ENCODE data around the gene ARNT2.

- TF ChIP-seq POLR2A (IDR thresholded peaks at IDR 0.05; ENCODE audit: low read length) = no peak
- no peak for TF ChIP-seq GATA1 (IDR thresholded peaks at IDR 0.05; ENCODE audit: low read depth, low read length)
These were observed 132.0 kb downstream of the ARNT2 start for GRCh38 chr15:80536231-80536630.
